ENCODE results near the gene SERPINA12. TPM values are rescaled to one million over a fixed set of nuclear protein-coding genes. Genes with fewer than 3 reads are reported as not detected.

The SERPINA12 gene
- total RNA-seq = not detected

GRCh38 chr14:94509356-94509755 is at the start of gene SERPINA12:
Gene SERPINA12 (minus strand): TSS chr14:94509469. CDS start chr14:94498397, 11,072 bp downstream.
- Histone ChIP-seq H3K4me3 (ENCODE audit: low read length in 3 of 3) (no peak within 1 kb of the TSS), H3K4me1 (ENCODE audit: control insufficient read depth in 3 of 3, insufficient read depth in 3 of 3, low read length in 3 of 3) (no peaks in the 10 kb centered on the region), H3K9ac (ENCODE audit: low read depth in 1 of 3, low read length in 3 of 3) (no peak within 1 kb of the TSS), H3K27me3 (ENCODE audit: control insufficient read depth in 3 of 3, insufficient read depth in 3 of 3, low read length in 3 of 3) (peaks cover 0 to 12% (median 4%) of the 10 kb centered on the region in 3 donors), H3K27ac (ENCODE audit: low read depth, low read length) (no peak within 1 kb of the TSS), H3K36me3 (ENCODE audit: control insufficient read depth in 3 of 3, insufficient read depth in 3 of 3, low read length in 3 of 3) (no peaks in the 10 kb centered on the region), H3K9me3 (ENCODE audit: control insufficient read depth in 3 of 3, low read length in 3 of 3) (no peaks in the 10 kb centered on the region)

GRCh38 chr14:94558842-94559241 is 49.6 kb upstream of the SERPINA12 start:
- Histone ChIP-seq H3K9me3 (ENCODE audit: control insufficient read depth in 3 of 3, low read length in 3 of 3) (peaks cover 0 to 3% (median 0%) of the 10 kb centered on the region in 3 donors), H3K4me1 (ENCODE audit: control insufficient read depth in 3 of 3, insufficient read depth in 3 of 3, low read length in 3 of 3) (peaks cover 0 to 15% (median 8%) of the 10 kb centered on the region in 3 donors), H3K27ac (ENCODE audit: low read depth, low read length) (no peak overlapping the region), H3K4me3 (ENCODE audit: low read length in 3 of 3) (no peak overlapping the region), H3K36me3 (ENCODE audit: control insufficient read depth in 3 of 3, insufficient read depth in 3 of 3, low read length in 3 of 3) (no peaks in the 10 kb centered on the region), H3K9ac (ENCODE audit: low read depth in 1 of 3, low read length in 3 of 3) (no peak overlapping the region), H3K27me3 (ENCODE audit: control insufficient read depth in 3 of 3, insufficient read depth in 3 of 3, low read length in 3 of 3) (no peaks in the 10 kb centered on the region)

GRCh38 chr14:94557327-94557726 is 48.1 kb upstream of the SERPINA12 start:
- no peak overlapping the region for H3K27ac ChIP-seq (ENCODE audit: low read depth, low read length)

GRCh38 chr14:94555991-94556390 is 46.7 kb upstream of the SERPINA12 start:
- H3K4me3 ChIP-seq (ENCODE audit: low read length in 3 of 3) = no peak overlapping the region
- H3K27ac ChIP-seq (ENCODE audit: low read depth, low read length) = no peak overlapping the region
- H3K4me1 ChIP-seq (ENCODE audit: control insufficient read depth in 3 of 3, insufficient read depth in 3 of 3, low read length in 3 of 3) = peaks cover 0 to 15% (median 8%) of the 10 kb centered on the region in 3 donors
- H3K36me3 ChIP-seq (ENCODE audit: control insufficient read depth in 3 of 3, insufficient read depth in 3 of 3, low read length in 3 of 3) = no peaks in the 10 kb centered on the region
- H3K9ac ChIP-seq (ENCODE audit: low read depth in 1 of 3, low read length in 3 of 3) = no peak overlapping the region
- H3K27me3 ChIP-seq (ENCODE audit: control insufficient read depth in 3 of 3, insufficient read depth in 3 of 3, low read length in 3 of 3) = no peaks in the 10 kb centered on the region
- peaks cover 0 to 3% (median 0%) of the 10 kb centered on the region in 3 donors for H3K9me3 ChIP-seq (ENCODE audit: control insufficient read depth in 3 of 3, low read length in 3 of 3)

More at GRCh38 chr14:94557327-94557726, 48.1 kb upstream of the SERPINA12 start:
- Histone ChIP-seq H3K4me1 (ENCODE audit: control insufficient read depth in 3 of 3, insufficient read depth in 3 of 3, low read length in 3 of 3) (peaks cover 0 to 15% (median 8%) of the 10 kb centered on the region in 3 donors), H3K9ac (ENCODE audit: low read depth in 1 of 3, low read length in 3 of 3) (no peak overlapping the region), H3K36me3 (ENCODE audit: control insufficient read depth in 3 of 3, insufficient read depth in 3 of 3, low read length in 3 of 3) (no peaks in the 10 kb centered on the region), H3K9me3 (ENCODE audit: control insufficient read depth in 3 of 3, low read length in 3 of 3) (peaks cover 0 to 3% (median 0%) of the 10 kb centered on the region in 3 donors), H3K27me3 (ENCODE audit: control insufficient read depth in 3 of 3, insufficient read depth in 3 of 3, low read length in 3 of 3) (no peaks in the 10 kb centered on the region), H3K4me3 (ENCODE audit: low read length in 3 of 3) (no peak overlapping the region)

GRCh38 chr14:94550041-94550440 is 40.8 kb upstream of the SERPINA12 start:
- no peaks in the 10 kb centered on the region for H3K4me1 ChIP-seq (ENCODE audit: control insufficient read depth in 3 of 3, insufficient read depth in 3 of 3, low read length in 3 of 3)
- no peaks in the 10 kb centered on the region for H3K36me3 ChIP-seq (ENCODE audit: control insufficient read depth in 3 of 3, insufficient read depth in 3 of 3, low read length in 3 of 3)
- H3K9ac ChIP-seq (ENCODE audit: low read depth in 1 of 3, low read length in 3 of 3) = no peak overlapping the region
- peaks cover 0 to 3% (median 0%) of the 10 kb centered on the region in 3 donors for H3K9me3 ChIP-seq (ENCODE audit: control insufficient read depth in 3 of 3, low read length in 3 of 3)
- no peak overlapping the region for H3K27ac ChIP-seq (ENCODE audit: low read depth, low read length)
- peaks cover 0 to 6% (median 2%) of the 10 kb centered on the region in 3 donors for H3K27me3 ChIP-seq (ENCODE audit: control insufficient read depth in 3 of 3, insufficient read depth in 3 of 3, low read length in 3 of 3)
- no peak overlapping the region for H3K4me3 ChIP-seq (ENCODE audit: low read length in 3 of 3)

GRCh38 chr14:94548999-94549985 is 40.0 kb upstream of the SERPINA12 start:
- no peaks in the 10 kb centered on the region for H3K4me1 ChIP-seq (ENCODE audit: control insufficient read depth in 3 of 3, insufficient read depth in 3 of 3, low read length in 3 of 3)
- H3K9ac ChIP-seq (ENCODE audit: low read depth in 1 of 3, low read length in 3 of 3) = no peak overlapping the region
- H3K36me3 ChIP-seq (ENCODE audit: control insufficient read depth in 3 of 3, insufficient read depth in 3 of 3, low read length in 3 of 3) = no peaks in the 10 kb centered on the region
- H3K4me3 ChIP-seq (ENCODE audit: low read length in 3 of 3) = no peak overlapping the region
- peaks cover 0 to 8% (median 2%) of the 10 kb centered on the region in 3 donors for H3K27me3 ChIP-seq (ENCODE audit: control insufficient read depth in 3 of 3, insufficient read depth in 3 of 3, low read length in 3 of 3)
- H3K9me3 ChIP-seq (ENCODE audit: control insufficient read depth in 3 of 3, low read length in 3 of 3) = peaks cover 0 to 3% (median 0%) of the 10 kb centered on the region in 3 donors
- no peak overlapping the region for H3K27ac ChIP-seq (ENCODE audit: low read depth, low read length)

GRCh38 chr14:94548131-94548998 is 39.1 kb upstream of the SERPINA12 start:
- peaks cover 0 to 3% (median 0%) of the 10 kb centered on the region in 3 donors for H3K9me3 ChIP-seq (ENCODE audit: control insufficient read depth in 3 of 3, low read length in 3 of 3)
- H3K27ac ChIP-seq (ENCODE audit: low read depth, low read length) = no peak overlapping the region
- H3K4me1 ChIP-seq (ENCODE audit: control insufficient read depth in 3 of 3, insufficient read depth in 3 of 3, low read length in 3 of 3) = no peaks in the 10 kb centered on the region
- H3K27me3 ChIP-seq (ENCODE audit: control insufficient read depth in 3 of 3, insufficient read depth in 3 of 3, low read length in 3 of 3) = peaks cover 0 to 10% (median 2%) of the 10 kb centered on the region in 3 donors
- H3K9ac ChIP-seq (ENCODE audit: low read depth in 1 of 3, low read length in 3 of 3) = no peak overlapping the region
- H3K36me3 ChIP-seq (ENCODE audit: control insufficient read depth in 3 of 3, insufficient read depth in 3 of 3, low read length in 3 of 3) = no peaks in the 10 kb centered on the region
- H3K4me3 ChIP-seq (ENCODE audit: low read length in 3 of 3) = no peak overlapping the region

- H3K4me1 ChIP-seq (ENCODE audit: control insufficient read depth in 3 of 3, insufficient read depth in 3 of 3, low read length in 3 of 3) = no peaks in the 10 kb centered on the region
- no peak overlapping the region for H3K9ac ChIP-seq (ENCODE audit: low read depth in 1 of 3, low read length in 3 of 3)
- no peak overlapping the region for H3K27ac ChIP-seq (ENCODE audit: low read depth, low read length)
- no peak overlapping the region for H3K4me3 ChIP-seq (ENCODE audit: low read length in 3 of 3)
- no peaks in the 10 kb centered on the region for H3K36me3 ChIP-seq (ENCODE audit: control insufficient read depth in 3 of 3, insufficient read depth in 3 of 3, low read length in 3 of 3)
- H3K27me3 ChIP-seq (ENCODE audit: control insufficient read depth in 3 of 3, insufficient read depth in 3 of 3, low read length in 3 of 3) = peaks cover 0 to 12% (median 2%) of the 10 kb centered on the region in 3 donors
- peaks cover 0 to 3% (median 0%) of the 10 kb centered on the region in 3 donors for H3K9me3 ChIP-seq (ENCODE audit: control insufficient read depth in 3 of 3, low read length in 3 of 3)
Observed at GRCh38 chr14:94547726-94548125, 38.5 kb upstream of the SERPINA12 start.

GRCh38 chr14:94547151-94547680 is 37.9 kb upstream of the SERPINA12 start:
- Histone ChIP-seq H3K9me3 (ENCODE audit: control insufficient read depth in 3 of 3, low read length in 3 of 3) (peaks cover 0 to 3% (median 0%) of the 10 kb centered on the region in 3 donors), H3K9ac (ENCODE audit: low read depth in 1 of 3, low read length in 3 of 3) (no peak overlapping the region), H3K4me1 (ENCODE audit: control insufficient read depth in 3 of 3, insufficient read depth in 3 of 3, low read length in 3 of 3) (no peaks in the 10 kb centered on the region), H3K27me3 (ENCODE audit: control insufficient read depth in 3 of 3, insufficient read depth in 3 of 3, low read length in 3 of 3) (peaks cover 0 to 12% (median 2%) of the 10 kb centered on the region in 3 donors), H3K27ac (ENCODE audit: low read depth, low read length) (no peak overlapping the region), H3K36me3 (ENCODE audit: control insufficient read depth in 3 of 3, insufficient read depth in 3 of 3, low read length in 3 of 3) (no peaks in the 10 kb centered on the region), H3K4me3 (ENCODE audit: low read length in 3 of 3) (no peak overlapping the region)
